Upper lobe of left lung (tissue), 4 donors: ENCODE measurements around the gene BANP.
"Not testable (repeated sequence)": the region's sequence is repeated elsewhere in the genome, so short reads cannot be mapped to it uniquely, and the experiment has no call there.

Source experiments
- EP300 ChIP-seq, 4 donors: sonication (generic); formaldehyde crosslinking; IDR thresholded peaks; one replicate each; pipeline ENCODE4 v1.5.1; 2017; ENCODE audit warnings: antibody characterized with exemption in 4 of 4, control low read depth in 2 of 4
- POLR2A ChIP-seq, 4 donors: fragments of 450-650 bp; IDR thresholded peaks; one replicate each; pipeline ENCODE4 v1.5.1; 2016 to 2017; ENCODE audit warnings: antibody characterized with exemption in 4 of 4, mild to moderate bottlenecking in 2 of 4
- POLR2AphosphoS5 ChIP-seq, 2 donors: sonication (generic); formaldehyde crosslinking; IDR thresholded peaks; one replicate each; pipeline ENCODE4 v1.5.1; 2017; ENCODE audit warnings: antibody characterized with exemption in 2 of 2
- TF ChIP-seq, protein P1 (sequence below), 6 experiments: fragments of 450-650 bp in 4 of 6; fragments of 200-600 bp in 2 of 6; sonication (generic) in 2 of 6; IDR thresholded peaks; one replicate each; pipeline ENCODE4 v1.5.1; 2016 to 2019; ENCODE audit warnings: antibody characterized with exemption in 6 of 6

DNA sequence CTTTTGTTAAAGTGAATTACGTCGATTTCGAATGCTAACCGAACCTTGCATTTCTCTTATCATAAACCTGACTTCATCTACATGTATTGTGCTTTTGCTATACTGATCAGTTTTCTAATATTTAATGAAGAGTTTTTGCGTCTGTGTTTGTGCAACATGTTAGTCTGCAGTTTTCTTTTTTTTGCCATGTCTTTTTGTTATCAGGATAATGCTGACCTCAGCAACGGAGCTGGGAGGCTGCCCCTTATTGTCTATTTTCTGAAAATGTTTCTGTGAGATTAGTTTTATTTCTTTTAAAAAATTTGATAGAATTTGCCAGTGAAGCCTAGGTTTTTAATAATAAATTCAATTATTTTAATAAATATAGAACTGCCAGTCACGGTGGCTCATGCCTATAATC lies 40.9 kb downstream of the BANP start:
- TF ChIP-seq, protein P1, sequence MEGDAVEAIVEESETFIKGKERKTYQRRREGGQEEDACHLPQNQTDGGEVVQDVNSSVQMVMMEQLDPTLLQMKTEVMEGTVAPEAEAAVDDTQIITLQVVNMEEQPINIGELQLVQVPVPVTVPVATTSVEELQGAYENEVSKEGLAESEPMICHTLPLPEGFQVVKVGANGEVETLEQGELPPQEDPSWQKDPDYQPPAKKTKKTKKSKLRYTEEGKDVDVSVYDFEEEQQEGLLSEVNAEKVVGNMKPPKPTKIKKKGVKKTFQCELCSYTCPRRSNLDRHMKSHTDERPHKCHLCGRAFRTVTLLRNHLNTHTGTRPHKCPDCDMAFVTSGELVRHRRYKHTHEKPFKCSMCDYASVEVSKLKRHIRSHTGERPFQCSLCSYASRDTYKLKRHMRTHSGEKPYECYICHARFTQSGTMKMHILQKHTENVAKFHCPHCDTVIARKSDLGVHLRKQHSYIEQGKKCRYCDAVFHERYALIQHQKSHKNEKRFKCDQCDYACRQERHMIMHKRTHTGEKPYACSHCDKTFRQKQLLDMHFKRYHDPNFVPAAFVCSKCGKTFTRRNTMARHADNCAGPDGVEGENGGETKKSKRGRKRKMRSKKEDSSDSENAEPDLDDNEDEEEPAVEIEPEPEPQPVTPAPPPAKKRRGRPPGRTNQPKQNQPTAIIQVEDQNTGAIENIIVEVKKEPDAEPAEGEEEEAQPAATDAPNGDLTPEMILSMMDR (IDR thresholded peaks at IDR 0.05) = not testable (repeated sequence)
- TF ChIP-seq POLR2A, POLR2AphosphoS5, EP300 (IDR thresholded peaks at IDR 0.05): not testable (repeated sequence)
